ENCODE data around the gene LYAR. TPM values are rescaled to one million over a fixed set of nuclear protein-coding genes. Genes with fewer than 3 reads are reported as not detected.

LYAR gene
- total RNA-seq, 1 experiment from 2014 or later = 37.5 TPM

- no peak for ATAC-seq
- DNase-seq = no peak
- ChIA-PET POLR2A (ENCODE audit: unreplicated experiment) (no interaction called here), CTCF (no interaction called here)
- Histone ChIP-seq H2AFZ (ENCODE audit: low read length) (no peak overlapping the region), H3K4me2 (ENCODE audit: low read length) (no peak overlapping the region), H3K4me3 (ENCODE audit: low read length) (no peak overlapping the region), H3K9ac (ENCODE audit: low read length) (no peak overlapping the region), H3K4me1 (ENCODE audit: insufficient read depth, low read length) (no peaks in the 10 kb centered on the region), H4K20me1 (ENCODE audit: low read length) (no peaks in the 10 kb centered on the region), H3F3A (ENCODE audit: low read length, unreplicated experiment) (no peaks in the 10 kb centered on the region), H3K36me3 (ENCODE audit: low read depth, low read length) (no peaks in the 10 kb centered on the region), H3K27me3 (ENCODE audit: low read length) (no peaks in the 10 kb centered on the region), H3K9me2 (replicated peaks; ENCODE audit: low read length) (no peaks in the 10 kb centered on the region), H3K27ac (ENCODE audit: low read length) (no peak overlapping the region), H3K79me2 (ENCODE audit: low read length) (no peaks in the 10 kb centered on the region), H3K9me3 (ENCODE audit: low read length) (no peaks in the 10 kb centered on the region)
- TF ChIP-seq, protein P1, sequence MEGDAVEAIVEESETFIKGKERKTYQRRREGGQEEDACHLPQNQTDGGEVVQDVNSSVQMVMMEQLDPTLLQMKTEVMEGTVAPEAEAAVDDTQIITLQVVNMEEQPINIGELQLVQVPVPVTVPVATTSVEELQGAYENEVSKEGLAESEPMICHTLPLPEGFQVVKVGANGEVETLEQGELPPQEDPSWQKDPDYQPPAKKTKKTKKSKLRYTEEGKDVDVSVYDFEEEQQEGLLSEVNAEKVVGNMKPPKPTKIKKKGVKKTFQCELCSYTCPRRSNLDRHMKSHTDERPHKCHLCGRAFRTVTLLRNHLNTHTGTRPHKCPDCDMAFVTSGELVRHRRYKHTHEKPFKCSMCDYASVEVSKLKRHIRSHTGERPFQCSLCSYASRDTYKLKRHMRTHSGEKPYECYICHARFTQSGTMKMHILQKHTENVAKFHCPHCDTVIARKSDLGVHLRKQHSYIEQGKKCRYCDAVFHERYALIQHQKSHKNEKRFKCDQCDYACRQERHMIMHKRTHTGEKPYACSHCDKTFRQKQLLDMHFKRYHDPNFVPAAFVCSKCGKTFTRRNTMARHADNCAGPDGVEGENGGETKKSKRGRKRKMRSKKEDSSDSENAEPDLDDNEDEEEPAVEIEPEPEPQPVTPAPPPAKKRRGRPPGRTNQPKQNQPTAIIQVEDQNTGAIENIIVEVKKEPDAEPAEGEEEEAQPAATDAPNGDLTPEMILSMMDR (conservative IDR thresholded peaks at IDR 0.05; ENCODE audit: low read depth, low read length) = no peak
- TF ChIP-seq EZH2 (IDR thresholded peaks at IDR 0.05; ENCODE audit: low read length, unreplicated experiment) = no peak
- TF ChIP-seq EZH2phosphoT487 (IDR thresholded peaks at IDR 0.05; ENCODE audit: borderline replicate concordance, low read length) = no peak
- BruUV-seq (replicated peaks) = no TSS peak
- intact Hi-C loops (cut with micrococcal nuclease) = no loop called here
These were observed 36.2 kb upstream of the LYAR start for GRCh38 chr4:4326166-4326565.

GRCh38 chr4:4325321-4325720 is 35.4 kb upstream of the LYAR start:
- Histone ChIP-seq H3K9me3 (ENCODE audit: low read length) (no peaks in the 10 kb centered on the region), H3K4me1 (ENCODE audit: insufficient read depth, low read length) (no peaks in the 10 kb centered on the region), H4K20me1 (ENCODE audit: low read length) (no peaks in the 10 kb centered on the region), H3K27me3 (ENCODE audit: low read length) (no peaks in the 10 kb centered on the region), H3K9me2 (replicated peaks; ENCODE audit: low read length) (no peaks in the 10 kb centered on the region), H3K36me3 (ENCODE audit: low read depth, low read length) (no peaks in the 10 kb centered on the region), H2AFZ (ENCODE audit: low read length) (no peak overlapping the region), H3K4me3 (ENCODE audit: low read length) (no peak overlapping the region), H3K4me2 (ENCODE audit: low read length) (no peak overlapping the region), H3K79me2 (ENCODE audit: low read length) (no peaks in the 10 kb centered on the region), H3K9ac (ENCODE audit: low read length) (no peak overlapping the region), H3F3A (ENCODE audit: low read length, unreplicated experiment) (no peaks in the 10 kb centered on the region), H3K27ac (ENCODE audit: low read length) (no peak overlapping the region)
- ChIA-PET CTCF (no interaction called here), POLR2A (ENCODE audit: unreplicated experiment) (no interaction called here)
- no TSS peak for BruUV-seq (replicated peaks)
- TF ChIP-seq EZH2phosphoT487 (IDR thresholded peaks at IDR 0.05; ENCODE audit: borderline replicate concordance, low read length) (no peak), EZH2 (IDR thresholded peaks at IDR 0.05; ENCODE audit: low read length, unreplicated experiment) (no peak)
- TF ChIP-seq, protein P1 (conservative IDR thresholded peaks at IDR 0.05; ENCODE audit: low read depth, low read length) = no peak
- no peak for DNase-seq
- no peak for ATAC-seq
- intact Hi-C loops (cut with micrococcal nuclease) = no loop called here

DNA sequence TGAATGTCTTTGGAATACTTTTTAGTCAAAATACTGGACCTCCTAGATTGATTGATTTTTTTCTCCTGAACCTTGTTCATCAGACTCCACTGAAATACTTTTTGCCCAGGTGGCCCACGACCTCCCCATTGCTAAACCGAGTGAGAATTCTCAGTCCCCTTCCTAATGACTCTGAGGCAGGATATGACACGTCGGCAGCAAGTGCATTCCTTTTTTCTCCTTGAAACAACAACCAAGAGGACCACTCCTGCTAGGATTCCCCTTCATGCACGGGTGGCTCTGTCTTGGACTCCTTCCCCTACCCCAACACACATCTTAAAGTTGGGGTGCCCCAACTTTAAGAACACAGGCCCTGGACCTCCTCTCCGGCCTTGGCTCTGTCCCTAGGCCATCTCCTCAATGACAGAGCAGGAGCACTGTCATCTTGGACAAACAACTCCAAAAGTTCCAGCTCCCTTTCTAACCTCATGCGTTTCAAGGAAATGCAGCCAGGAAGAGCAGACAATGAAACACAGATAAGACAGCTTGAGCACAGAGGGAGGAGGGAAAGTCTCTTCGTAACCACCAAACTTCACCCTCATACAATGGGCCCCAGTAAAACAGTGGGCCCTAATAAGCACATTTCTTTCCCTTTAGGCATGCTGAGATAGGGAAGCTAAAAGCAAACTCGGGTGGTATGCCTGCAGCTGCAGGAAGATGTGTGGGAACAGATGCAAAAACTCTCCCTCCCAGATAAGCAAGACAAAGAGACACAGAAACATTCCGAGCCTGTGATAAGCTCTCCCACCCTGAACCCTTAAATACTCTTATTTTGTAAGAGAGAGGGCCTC is 34.0 kb upstream of the LYAR start:
- Histone ChIP-seq H3K36me3 (ENCODE audit: low read depth, low read length) (no peaks in the 10 kb centered on the region), H3K4me1 (ENCODE audit: insufficient read depth, low read length) (no peaks in the 10 kb centered on the region), H3K27me3 (ENCODE audit: low read length) (no peaks in the 10 kb centered on the region), H3K9ac (ENCODE audit: low read length) (no peak overlapping the region), H2AFZ (ENCODE audit: low read length) (no peak overlapping the region), H3K9me2 (replicated peaks; ENCODE audit: low read length) (no peaks in the 10 kb centered on the region), H3K79me2 (ENCODE audit: low read length) (no peaks in the 10 kb centered on the region), H3K27ac (ENCODE audit: low read length) (no peak overlapping the region), H3K4me3 (ENCODE audit: low read length) (no peak overlapping the region), H3K9me3 (ENCODE audit: low read length) (no peaks in the 10 kb centered on the region), H4K20me1 (ENCODE audit: low read length) (no peaks in the 10 kb centered on the region), H3K4me2 (ENCODE audit: low read length) (no peak overlapping the region), H3F3A (ENCODE audit: low read length, unreplicated experiment) (no peaks in the 10 kb centered on the region)
- TF ChIP-seq EZH2 (IDR thresholded peaks at IDR 0.05; ENCODE audit: low read length, unreplicated experiment) = no peak
- TF ChIP-seq, protein P1 (conservative IDR thresholded peaks at IDR 0.05; ENCODE audit: low read depth, low read length) = no peak
- TF ChIP-seq EZH2phosphoT487 (IDR thresholded peaks at IDR 0.05; ENCODE audit: borderline replicate concordance, low read length) = no peak
- BruUV-seq (replicated peaks) = no TSS peak
- ChIA-PET POLR2A (ENCODE audit: unreplicated experiment) (no interaction called here), CTCF (no interaction called here)
- DNase-seq = no peak
- ATAC-seq = no peak
- intact Hi-C loops (cut with micrococcal nuclease) = no loop called here
